ENCODE data around the gene SMIM1. TPM values are rescaled to one million over a fixed set of nuclear protein-coding genes. Genes with fewer than 3 reads are reported as not detected.
"Not testable (repeated sequence)": the region's sequence is repeated elsewhere in the genome, so short reads cannot be mapped to it uniquely, and the experiment has no call there.

Gene SMIM1
- total RNA-seq, 1 donor from 2014 or later, result 3.6 TPM

GRCh38 chr1:3789421-3790300, 17.1 kb downstream of the SMIM1 start:
- DNase-seq (ENCODE audit: low read depth), result no peak
- TF ChIP-seq CTCF (conservative IDR thresholded peaks at IDR 0.05; ENCODE audit: low read depth, low read length), result no peak
- no peak overlapping the region for H3K4me3 ChIP-seq (ENCODE audit: low read depth, low read length)

- no peak for DNase-seq (ENCODE audit: low read depth)
- no peak overlapping the region for H3K4me3 ChIP-seq (ENCODE audit: low read depth, low read length)
- no peak for TF ChIP-seq CTCF (conservative IDR thresholded peaks at IDR 0.05; ENCODE audit: low read depth, low read length)
These were observed 18.0 kb downstream of the SMIM1 start for GRCh38 chr1:3790500-3790923.

- DNase-seq (ENCODE audit: low read depth), result no peak
- no peak for TF ChIP-seq CTCF (conservative IDR thresholded peaks at IDR 0.05; ENCODE audit: low read depth, low read length)
- no peak overlapping the region for H3K4me3 ChIP-seq (ENCODE audit: low read depth, low read length)
These were observed 18.4 kb downstream of the SMIM1 start for GRCh38 chr1:3790952-3791351.

- DNase-seq (ENCODE audit: low read depth), result no peak
- no peak for TF ChIP-seq CTCF (conservative IDR thresholded peaks at IDR 0.05; ENCODE audit: low read depth, low read length)
- H3K4me3 ChIP-seq (ENCODE audit: low read depth, low read length), result peak overlapping the region; percentile 95
These were observed 23.1 kb downstream of the SMIM1 start for GRCh38 chr1:3795453-3796214.

GRCh38 chr1:3796215-3797061, 23.9 kb downstream of the SMIM1 start, which contains the start of gene LRRC47:
LRRC47 (minus strand) TSS chr1:3796498; CDS start chr1:3796476, 22 bp downstream.
- no peak for TF ChIP-seq CTCF (conservative IDR thresholded peaks at IDR 0.05; ENCODE audit: low read depth, low read length)
- H3K4me3 ChIP-seq (ENCODE audit: low read depth, low read length), result peak within 1 kb of the TSS; percentile 95
- no peak for DNase-seq (ENCODE audit: low read depth)

- no peak overlapping the region for H3K4me3 ChIP-seq (ENCODE audit: low read depth, low read length)
- no peak for DNase-seq (ENCODE audit: low read depth)
- no peak for TF ChIP-seq CTCF (conservative IDR thresholded peaks at IDR 0.05; ENCODE audit: low read depth, low read length)
These were observed 27.6 kb downstream of the SMIM1 start for GRCh38 chr1:3799976-3800685.

GRCh38 chr1:3800795-3801194, 28.2 kb downstream of the SMIM1 start:
- H3K4me3 ChIP-seq (ENCODE audit: low read depth, low read length); DNase-seq (ENCODE audit: low read depth): not testable (repeated sequence)

Measured in epithelial cell of proximal tubule (primary cell).